ENCODE measurements around the gene H6PD.

Gene H6PD

DNA sequence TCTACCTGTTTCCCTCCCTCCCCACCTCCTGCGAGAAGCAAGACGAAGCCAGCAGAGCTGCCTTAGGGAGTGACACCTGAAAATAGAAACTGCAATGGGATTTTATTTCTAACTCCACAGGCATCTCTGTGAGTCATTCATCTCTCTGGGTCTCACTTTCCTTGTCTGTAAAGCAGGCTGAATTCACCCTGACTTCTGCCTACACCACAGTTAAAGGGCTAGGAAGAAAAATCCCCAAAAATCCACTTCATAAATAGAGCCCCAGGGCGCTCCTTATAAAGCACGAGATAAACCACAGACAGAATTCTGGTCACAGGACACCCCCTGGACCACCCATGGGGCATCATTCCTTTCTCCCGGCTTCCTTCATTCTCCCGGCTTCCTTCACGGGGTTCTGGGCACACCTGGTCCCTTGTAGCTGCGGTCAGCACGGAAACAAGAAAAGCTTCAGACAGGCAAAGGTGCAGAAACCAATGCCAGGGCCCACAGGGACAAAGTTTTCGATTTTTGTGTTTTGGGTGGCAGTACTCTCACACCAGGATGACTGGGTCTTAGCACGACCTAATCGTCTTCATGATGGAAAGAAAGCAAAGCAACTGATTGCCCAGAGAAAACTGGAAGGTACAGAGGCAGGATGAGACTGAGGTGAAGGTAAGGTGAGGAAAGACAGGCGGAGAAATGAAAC, 2.8 kb upstream of the H6PD start:
- Histone ChIP-seq H3K27ac (peak overlapping the region; percentile 0), H3K27me3 (no peaks in the 10 kb centered on the region), H3K36me3 (no peaks in the 10 kb centered on the region), H3K9me3 (no peaks in the 10 kb centered on the region), H3K4me1 (ENCODE audit: control insufficient read depth in 1 of 2, insufficient read depth in 1 of 2, low read depth in 1 of 2, low read length in 1 of 2) (peaks cover 72 to 83% of the 10 kb centered on the region in 2 experiments), H3K4me3 (ENCODE audit: low read depth in 1 of 2, low read length in 1 of 2) (no peak overlapping the region)
- TF ChIP-seq, protein P1, sequence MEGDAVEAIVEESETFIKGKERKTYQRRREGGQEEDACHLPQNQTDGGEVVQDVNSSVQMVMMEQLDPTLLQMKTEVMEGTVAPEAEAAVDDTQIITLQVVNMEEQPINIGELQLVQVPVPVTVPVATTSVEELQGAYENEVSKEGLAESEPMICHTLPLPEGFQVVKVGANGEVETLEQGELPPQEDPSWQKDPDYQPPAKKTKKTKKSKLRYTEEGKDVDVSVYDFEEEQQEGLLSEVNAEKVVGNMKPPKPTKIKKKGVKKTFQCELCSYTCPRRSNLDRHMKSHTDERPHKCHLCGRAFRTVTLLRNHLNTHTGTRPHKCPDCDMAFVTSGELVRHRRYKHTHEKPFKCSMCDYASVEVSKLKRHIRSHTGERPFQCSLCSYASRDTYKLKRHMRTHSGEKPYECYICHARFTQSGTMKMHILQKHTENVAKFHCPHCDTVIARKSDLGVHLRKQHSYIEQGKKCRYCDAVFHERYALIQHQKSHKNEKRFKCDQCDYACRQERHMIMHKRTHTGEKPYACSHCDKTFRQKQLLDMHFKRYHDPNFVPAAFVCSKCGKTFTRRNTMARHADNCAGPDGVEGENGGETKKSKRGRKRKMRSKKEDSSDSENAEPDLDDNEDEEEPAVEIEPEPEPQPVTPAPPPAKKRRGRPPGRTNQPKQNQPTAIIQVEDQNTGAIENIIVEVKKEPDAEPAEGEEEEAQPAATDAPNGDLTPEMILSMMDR (IDR thresholded peaks at IDR 0.05) = no peak

- TF ChIP-seq, protein P1 (IDR thresholded peaks at IDR 0.05) = no peak
- Histone ChIP-seq H3K27me3 (no peaks in the 10 kb centered on the region), H3K4me3 (ENCODE audit: low read depth in 1 of 2, low read length in 1 of 2) (peak overlapping the region; percentile 66 to 92), H3K27ac (peak overlapping the region; percentile 97), H3K4me1 (ENCODE audit: control insufficient read depth in 1 of 2, insufficient read depth in 1 of 2, low read depth in 1 of 2, low read length in 1 of 2) (peaks cover 83 to 90% of the 10 kb centered on the region in 2 experiments), H3K9me3 (no peaks in the 10 kb centered on the region), H3K36me3 (no peaks in the 10 kb centered on the region)
Observed at GRCh38 chr1:9233241-9233941, 1.2 kb upstream of the H6PD start.

DNA sequence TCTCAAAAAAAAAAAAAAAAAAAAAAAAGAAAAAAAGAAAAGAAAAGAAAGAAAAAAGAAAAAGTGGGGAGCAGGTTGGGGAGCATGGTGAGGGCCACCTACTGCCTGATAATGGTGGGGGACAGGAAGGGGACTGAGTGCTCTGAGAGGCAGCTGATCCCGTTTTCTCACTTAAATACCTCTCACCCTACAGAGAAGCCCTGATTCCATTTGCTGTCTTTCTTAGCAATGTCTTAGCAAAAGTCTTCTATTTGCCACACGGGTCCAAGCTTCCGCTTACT, 692 bp upstream of the H6PD start:
- no peaks in the 10 kb centered on the region for H3K27me3 ChIP-seq
- peak overlapping the region; percentile 66 to 92 for H3K4me3 ChIP-seq (ENCODE audit: low read depth in 1 of 2, low read length in 1 of 2)
- H3K27ac ChIP-seq = peak overlapping the region; percentile 97
- no peaks in the 10 kb centered on the region for H3K9me3 ChIP-seq
- H3K4me1 ChIP-seq (ENCODE audit: control insufficient read depth in 1 of 2, insufficient read depth in 1 of 2, low read depth in 1 of 2, low read length in 1 of 2) = peaks cover 83 to 90% of the 10 kb centered on the region in 2 experiments
- no peaks in the 10 kb centered on the region for H3K36me3 ChIP-seq
- TF ChIP-seq, protein P1 (IDR thresholded peaks at IDR 0.05) = no peak

DNA sequence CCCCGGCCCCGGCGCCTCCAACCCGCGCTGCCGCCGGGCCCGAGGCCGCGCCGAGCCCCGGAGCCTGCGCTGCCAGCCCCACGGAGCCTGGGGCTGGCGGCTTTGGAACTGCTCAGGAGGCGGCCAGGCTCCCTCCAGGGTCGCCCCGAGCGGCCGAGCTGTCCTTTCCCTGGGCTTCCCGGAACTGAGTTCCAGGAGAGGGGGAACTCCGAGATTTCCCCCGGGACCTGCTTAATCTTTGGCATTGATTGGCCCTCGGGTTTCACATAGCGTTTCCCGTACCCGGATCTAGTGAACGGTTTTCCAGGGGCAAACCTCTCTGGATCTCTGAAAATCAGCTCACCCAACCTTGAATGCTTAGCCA, 504 bp downstream of the H6PD start:
- H3K4me3 ChIP-seq (ENCODE audit: low read depth in 1 of 2, low read length in 1 of 2) = peak overlapping the region; percentile 66 to 92
- H3K27me3 ChIP-seq = no peaks in the 10 kb centered on the region
- no peaks in the 10 kb centered on the region for H3K9me3 ChIP-seq
- H3K27ac ChIP-seq = peak overlapping the region; percentile 97
- peaks cover 84 to 90% of the 10 kb centered on the region in 2 experiments for H3K4me1 ChIP-seq (ENCODE audit: control insufficient read depth in 1 of 2, insufficient read depth in 1 of 2, low read depth in 1 of 2, low read length in 1 of 2)
- TF ChIP-seq, protein P1 (IDR thresholded peaks at IDR 0.05) = no peak
- H3K36me3 ChIP-seq = no peaks in the 10 kb centered on the region

DNA sequence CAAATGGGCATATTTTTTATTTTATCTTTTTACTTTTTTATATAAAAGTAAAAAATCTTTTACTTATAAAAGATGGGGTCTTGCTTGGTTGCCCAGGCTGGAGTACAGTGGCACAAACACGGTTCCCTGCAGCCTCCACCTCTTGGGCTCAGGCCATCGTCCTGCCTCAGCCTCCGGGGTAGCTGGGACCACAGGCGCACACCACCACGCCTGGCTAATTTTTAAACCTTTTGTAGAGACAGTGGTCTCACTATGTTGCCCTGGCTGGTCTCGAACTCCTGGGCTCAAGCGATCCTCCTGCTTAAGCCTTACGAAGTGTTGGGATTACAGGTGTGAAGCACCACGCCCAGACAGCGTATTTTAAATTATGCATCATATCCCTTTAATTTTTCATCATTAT, 986 bp downstream of the H6PD start:
- H3K36me3 ChIP-seq = no peaks in the 10 kb centered on the region
- H3K4me1 ChIP-seq (ENCODE audit: control insufficient read depth in 1 of 2, insufficient read depth in 1 of 2, low read depth in 1 of 2, low read length in 1 of 2) = peaks cover 85 to 91% of the 10 kb centered on the region in 2 experiments
- no peaks in the 10 kb centered on the region for H3K9me3 ChIP-seq
- peak overlapping the region; percentile 97 for H3K27ac ChIP-seq
- TF ChIP-seq, protein P1 (IDR thresholded peaks at IDR 0.05) = no peak
- no peaks in the 10 kb centered on the region for H3K27me3 ChIP-seq
- peak overlapping the region; percentile 66 to 92 for H3K4me3 ChIP-seq (ENCODE audit: low read depth in 1 of 2, low read length in 1 of 2)
